ENCODE data around the gene VAV3.

GRCh38 chr1:107976431-107976830 lies 11.5 kb upstream of the VAV3 start:
- TF ChIP-seq CBX3 (IDR thresholded peaks at IDR 0.05; ENCODE audit: low read depth) (no peak), TCF7L2 (IDR thresholded peaks at IDR 0.05; ENCODE audit: borderline replicate concordance, extremely low read depth, insufficient read depth, insufficient read length) (no peak), CTCF (IDR thresholded peaks at IDR 0.05 in 2 of 3, conservative IDR thresholded peaks at IDR 0.05 in 1 of 3; ENCODE audit: borderline replicate concordance in 1 of 3, insufficient read depth in 1 of 3, low read depth in 2 of 3, low read length in 2 of 3) (no peak), EZH2 (IDR thresholded peaks at IDR 0.05) (no peak), ZNF274 (IDR thresholded peaks at IDR 0.05; ENCODE audit: low read depth, low read length) (no peak), POLR2AphosphoS5 (IDR thresholded peaks at IDR 0.05; ENCODE audit: low read depth, low read length) (no peak), POLR2A (IDR thresholded peaks at IDR 0.05; ENCODE audit: borderline replicate concordance, extremely low read depth, insufficient read depth, insufficient read length) (no peak), EZH2phosphoT487 (IDR thresholded peaks at IDR 0.05; ENCODE audit: borderline replicate concordance) (no peak)
